Right lobe of liver (tissue), 6 donors: ENCODE data around the gene SFT2D3. TPM values are rescaled to one million over a fixed set of nuclear protein-coding genes. Genes with fewer than 3 reads are reported as not detected.

ENCODE experiments used
- ATAC-seq, 4 donors: fragments of 200-7000 bp; cut with Tn5 transposase; one replicate each; pipeline ENCODE4 v1.9.1; 2020; ENCODE audit warnings: mild to moderate bottlenecking in 4 of 4, moderate library complexity in 4 of 4
- DNase-seq, 3 donors: peaks; one replicate each; pipeline ENCODE4 v3.0.0-alpha.2; 2020
- H3K27ac ChIP-seq, 3 donors: fragments of 200-600 bp; one replicate each; pipeline ENCODE4 v1.8.0; 2022
- H3K27me3 ChIP-seq, 2 donors: fragments of 200-600 bp; one replicate each; pipeline ENCODE4 v1.8.0; 2022
- H3K36me3 ChIP-seq, 4 donors: fragments of 200-600 bp; sonication (generic) in 1 of 4; one replicate each; pipeline versions ENCODE4 v1.5.1 to v1.8.0; 2017 to 2022; ENCODE audit warnings: control low read depth in 1 of 4
- H3K4me1 ChIP-seq, 4 donors: fragments of 200-600 bp; sonication (generic) in 1 of 4; one replicate each; pipeline versions ENCODE4 v1.5.1 to v1.8.0; 2017 to 2022; ENCODE audit warnings: control low read depth in 1 of 4
- H3K4me3 ChIP-seq, 3 donors: fragments of 200-600 bp; one replicate each; pipeline ENCODE4 v1.8.0; 2022
- H3K9me3 ChIP-seq, 4 donors: fragments of 200-600 bp; sonication (generic) in 1 of 4; one replicate each; pipeline versions ENCODE4 v1.5.1 to v1.8.0; 2017 to 2022; ENCODE audit warnings: control low read depth in 1 of 4
- CTCF ChIP-seq, 4 donors: fragments of 200-600 bp in 3 of 4; fragments of 450-650 bp in 1 of 4; IDR thresholded peaks; one replicate each; pipeline versions ENCODE4 v1.5.1 to v1.8.0; 2016 to 2022; ENCODE audit warnings: antibody characterized with exemption in 4 of 4, mild to moderate bottlenecking in 2 of 4
- POLR2A ChIP-seq: fragments of 450-650 bp; IDR thresholded peaks from one replicate; pipeline ENCODE4 v1.6.1; 2017; ENCODE audit warnings: antibody characterized with exemption, mild to moderate bottlenecking
- WGBS: methylation state at CpG from one replicate; pipeline ENCODE4 v1.1.6; 2018; ENCODE audit warnings: low coverage, low lambda C conversion rate; ENCODE audit not compliant: insufficient coverage; ENCODE audit errors: missing lambda C conversion rate; 5-methylcytosine and 5-hydroxymethylcytosine counted together
- intact Hi-C, 2 donors: fragments of 100-400 bp; cut with DNase I; formaldehyde crosslinking; loops; one replicate each; pipeline versions ENCODE4 v1.11.2 to v1.14.1; 2022
- total RNA-seq, 6 experiments: library from RNA; depleted of rRNA in 2 of 6; stranded (reverse); fragments of >200 nt in 2 of 6; fragmentation: NEBNext Ultra II Directional in 3 of 6; extraction: Animal tissue kit (Norgen Biotek cat#: 25700) in 3 of 6; gene quantifications; one replicate each; pipeline versions ENCODE4 v1.1.0 to v1.2.4, GENCODE V29; 2016 to 2023
- donor health status: DM: no; HTN: yes; CAD: no.
- donor health status: DM: no; HTN: no; CAD: no.
- donor health status: DM: no; HTN: no; CAD: no.
- donor health status: DM: no; HTN: yes; CAD: no.
- donor health status: DM: no; HTN: yes; CAD: no.

Gene SFT2D3
- total RNA-seq, 6 experiments from 2014 or later = 1.6 to 4.7 (median 3.4) TPM

DNA sequence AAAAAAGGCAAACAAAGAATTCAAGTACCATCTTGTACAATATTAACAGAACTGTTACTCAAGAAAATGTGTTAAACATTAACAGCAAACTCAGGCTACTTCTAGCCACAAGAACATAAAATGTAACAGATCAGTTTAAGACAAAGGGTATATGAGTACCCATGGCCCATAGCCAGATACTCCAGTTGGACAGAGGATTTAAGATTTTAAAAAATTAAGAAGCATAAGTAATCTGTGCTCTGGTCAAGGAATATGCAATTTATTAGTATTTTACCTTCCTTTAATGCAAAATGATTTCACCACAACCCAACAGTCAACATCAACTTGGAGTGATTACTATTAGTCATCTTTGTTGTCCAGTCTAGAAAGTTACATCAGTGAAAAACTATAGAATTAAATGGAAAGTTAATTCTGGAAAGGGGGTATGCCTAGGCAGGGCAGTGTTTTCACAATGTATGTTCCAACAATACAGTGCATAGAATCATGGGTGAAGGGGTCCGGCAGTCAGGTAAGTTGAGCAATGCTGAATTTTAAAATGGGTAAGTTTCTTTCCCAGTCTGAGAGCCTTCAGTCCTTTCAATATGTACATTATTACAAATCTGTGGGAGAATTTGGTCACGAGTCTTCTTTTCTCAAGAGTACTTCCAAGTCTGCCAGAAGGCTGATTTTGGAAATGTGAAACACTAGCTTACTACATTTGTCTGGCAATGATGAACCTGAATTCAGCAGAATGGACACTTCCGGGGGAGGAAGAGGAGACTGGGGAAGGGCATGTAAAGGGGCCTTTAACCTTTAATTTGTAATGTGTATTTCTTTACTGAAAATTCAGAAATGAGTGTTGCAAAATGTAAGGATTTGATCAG lies 34.5 kb downstream of the SFT2D3 start:
- Histone ChIP-seq H3K4me3 (no peak overlapping the region), H3K27ac (peak overlapping the region; percentile 2 to 83 (median 80)), H3K36me3 (no peaks in the 10 kb centered on the region), H3K27me3 (no peaks in the 10 kb centered on the region), H3K4me1 (peaks cover 0 to 51% (median 16%) of the 10 kb centered on the region in 4 donors), H3K9me3 (no peaks in the 10 kb centered on the region)
- no peak for TF ChIP-seq CTCF (IDR thresholded peaks at IDR 0.05)
- TF ChIP-seq POLR2A = no peak
- ATAC-seq = peak; percentile 49 to 72 (median 60)
- DNase-seq = no peak
- intact Hi-C loops = no loop called here
- WGBS = 40% methylated on average over 3 of the region's 3 CpGs

DNA sequence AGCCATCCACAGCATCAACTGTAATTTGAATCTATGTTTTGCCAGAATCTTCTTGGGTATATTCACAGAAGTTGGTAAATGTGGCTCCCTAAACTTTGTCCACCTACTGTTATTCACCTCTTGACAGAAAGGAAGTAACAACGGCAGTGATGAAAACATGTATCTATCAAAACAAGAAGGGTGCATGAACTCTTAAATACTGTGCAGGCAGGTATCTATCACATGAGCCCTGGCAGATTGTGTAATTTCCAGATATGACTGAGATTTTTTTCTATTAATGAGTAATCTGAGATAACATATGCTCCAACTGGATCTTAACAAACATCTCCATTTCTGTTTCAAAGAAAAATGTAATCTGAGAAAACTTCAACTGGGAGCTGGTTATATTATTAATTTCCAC lies 36.6 kb downstream of the SFT2D3 start:
- intact Hi-C loops = no loop called here
- no peaks in the 10 kb centered on the region for H3K9me3 ChIP-seq
- peak; percentile 78 to 85 (median 83) for ATAC-seq
- WGBS = 8% methylated on average over 1 of the region's 1 CpG
- H3K27me3 ChIP-seq = no peaks in the 10 kb centered on the region
- TF ChIP-seq POLR2A (no peak), CTCF (IDR thresholded peaks at IDR 0.05) (no peak)
- H3K4me3 ChIP-seq = no peak overlapping the region
- DNase-seq = no peak
- peaks cover 0 to 51% (median 16%) of the 10 kb centered on the region in 4 donors for H3K4me1 ChIP-seq
- H3K27ac ChIP-seq = peak overlapping the region; percentile 59 to 83 (median 80)
- H3K36me3 ChIP-seq = no peaks in the 10 kb centered on the region

DNA sequence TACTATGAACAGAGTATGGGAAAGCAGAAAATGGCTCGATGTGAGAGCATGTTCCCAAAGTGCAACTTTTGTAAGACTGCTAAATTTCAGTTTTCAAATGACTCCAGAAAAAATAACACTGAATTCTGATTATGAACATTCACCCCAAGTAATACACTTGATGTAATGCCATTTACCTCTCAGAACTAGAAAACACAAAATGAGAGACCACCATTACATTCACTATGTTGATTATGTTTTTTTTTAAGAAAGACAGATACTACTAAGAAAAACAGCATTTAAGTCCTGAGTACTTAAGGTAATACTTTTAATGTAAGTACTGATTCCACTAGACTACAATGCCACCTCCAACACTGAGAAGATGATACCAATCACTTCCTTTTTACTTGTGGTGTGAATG lies 38.5 kb downstream of the SFT2D3 start:
- intact Hi-C loops = no loop called here
- ATAC-seq (no peak), DNase-seq (no peak)
- Histone ChIP-seq H3K4me1 (peaks cover 0 to 36% (median 12%) of the 10 kb centered on the region in 4 donors), H3K27ac (peak overlapping the region in 1 of 3 donors; percentile 5), H3K9me3 (no peaks in the 10 kb centered on the region), H3K4me3 (no peak overlapping the region), H3K27me3 (no peaks in the 10 kb centered on the region), H3K36me3 (no peaks in the 10 kb centered on the region)
- 86% methylated on average over 1 of the region's 1 CpG for WGBS
- TF ChIP-seq CTCF (IDR thresholded peaks at IDR 0.05) (no peak), POLR2A (no peak)

DNA sequence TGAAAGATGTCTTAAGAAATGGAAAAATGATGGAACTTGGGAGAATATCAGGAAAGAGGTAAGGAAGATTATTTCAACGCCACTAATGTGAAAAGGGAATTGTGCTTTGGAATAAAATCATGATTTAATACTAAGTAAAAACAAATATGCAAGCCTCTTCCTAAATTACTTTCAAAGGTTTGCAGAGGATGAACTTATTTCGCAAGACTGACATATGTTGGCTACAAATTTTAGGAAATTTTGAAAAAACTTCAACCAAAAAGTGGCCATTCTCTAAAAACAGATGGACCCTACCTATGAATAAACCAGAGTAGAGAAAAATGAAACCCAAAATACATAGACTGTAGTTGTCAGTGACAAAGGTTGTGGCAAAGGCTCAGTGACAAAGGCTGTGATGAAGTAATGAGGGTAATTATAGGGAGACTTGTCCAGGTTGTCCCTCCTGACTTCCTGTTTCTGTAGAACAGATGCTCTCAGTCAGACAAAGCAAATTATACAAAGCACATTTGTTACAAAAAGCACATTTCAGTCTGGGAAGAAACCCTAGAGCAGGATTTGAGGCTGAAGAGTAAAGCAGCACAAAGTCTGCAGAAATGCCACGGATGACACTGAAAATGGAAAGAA lies 39.5 kb downstream of the SFT2D3 start:
- TF ChIP-seq CTCF (IDR thresholded peaks at IDR 0.05) = no peak
- no peak for TF ChIP-seq POLR2A
- ATAC-seq = peak in 2 of 4 donors; percentile 13 to 56
- intact Hi-C loops = no loop called here
- Histone ChIP-seq H3K27me3 (no peaks in the 10 kb centered on the region), H3K27ac (no peak overlapping the region), H3K4me1 (peaks cover 0 to 29% (median 10%) of the 10 kb centered on the region in 4 donors), H3K9me3 (no peaks in the 10 kb centered on the region), H3K36me3 (no peaks in the 10 kb centered on the region), H3K4me3 (no peak overlapping the region)
- no peak for DNase-seq
- 89% methylated on average over 3 of the region's 3 CpGs for WGBS
